ENCODE measurements around the gene UGT1A9. TPM values are rescaled to one million over a fixed set of nuclear protein-coding genes. Genes with fewer than 3 reads are reported as not detected.

The UGT1A9 gene
- total and polyA plus RNA-seq, 12 donors, result not detected

DNA sequence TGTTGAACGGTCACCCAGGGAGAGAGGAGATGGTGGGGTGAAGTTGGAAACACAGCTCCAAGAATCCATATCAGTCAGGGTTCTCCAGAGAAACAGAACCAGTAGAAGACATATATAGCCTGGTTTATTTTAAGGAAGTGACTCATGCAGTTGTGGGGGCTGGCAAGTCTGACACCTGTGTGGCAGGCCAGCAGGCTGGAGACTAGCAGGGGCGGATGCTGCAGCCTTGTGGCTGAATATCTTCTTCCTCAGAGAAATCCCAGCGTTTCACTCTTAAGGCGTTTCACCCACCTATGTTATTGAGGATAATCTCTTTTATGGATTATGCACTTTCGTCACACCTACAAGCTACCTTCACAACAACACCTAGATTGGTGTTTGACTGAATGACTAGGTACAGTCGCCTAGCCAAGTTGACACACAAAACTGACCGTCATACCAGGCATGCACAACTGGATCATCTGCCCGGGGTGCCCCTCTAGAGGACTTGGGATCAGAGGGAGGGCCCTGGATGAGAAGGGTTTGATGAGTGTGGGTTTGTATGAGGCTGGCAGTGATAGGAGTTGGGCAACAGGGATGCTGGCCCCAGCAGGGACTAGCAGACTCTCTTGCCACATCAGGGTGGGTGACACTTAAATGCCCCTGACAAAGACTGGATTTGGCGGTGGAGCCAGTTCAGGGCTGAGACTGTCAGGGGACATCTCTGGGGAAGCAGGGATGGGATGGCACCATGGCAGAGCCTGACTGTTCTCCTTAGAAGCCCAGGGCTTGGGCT lies 129.8 kb downstream of the UGT1A9 start:
- 75 to 78% methylated on average over 9 of the region's 9 CpGs for WGBS, 2 donors
- H3K27ac ChIP-seq, result no peak overlapping the region
- TF ChIP-seq, protein P1, sequence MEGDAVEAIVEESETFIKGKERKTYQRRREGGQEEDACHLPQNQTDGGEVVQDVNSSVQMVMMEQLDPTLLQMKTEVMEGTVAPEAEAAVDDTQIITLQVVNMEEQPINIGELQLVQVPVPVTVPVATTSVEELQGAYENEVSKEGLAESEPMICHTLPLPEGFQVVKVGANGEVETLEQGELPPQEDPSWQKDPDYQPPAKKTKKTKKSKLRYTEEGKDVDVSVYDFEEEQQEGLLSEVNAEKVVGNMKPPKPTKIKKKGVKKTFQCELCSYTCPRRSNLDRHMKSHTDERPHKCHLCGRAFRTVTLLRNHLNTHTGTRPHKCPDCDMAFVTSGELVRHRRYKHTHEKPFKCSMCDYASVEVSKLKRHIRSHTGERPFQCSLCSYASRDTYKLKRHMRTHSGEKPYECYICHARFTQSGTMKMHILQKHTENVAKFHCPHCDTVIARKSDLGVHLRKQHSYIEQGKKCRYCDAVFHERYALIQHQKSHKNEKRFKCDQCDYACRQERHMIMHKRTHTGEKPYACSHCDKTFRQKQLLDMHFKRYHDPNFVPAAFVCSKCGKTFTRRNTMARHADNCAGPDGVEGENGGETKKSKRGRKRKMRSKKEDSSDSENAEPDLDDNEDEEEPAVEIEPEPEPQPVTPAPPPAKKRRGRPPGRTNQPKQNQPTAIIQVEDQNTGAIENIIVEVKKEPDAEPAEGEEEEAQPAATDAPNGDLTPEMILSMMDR (IDR thresholded peaks at IDR 0.05), result no peak
- intact Hi-C loops (cut with DNase I), result no loop called here
- no peak for DNase-seq
- H3K4me3 ChIP-seq, result no peak overlapping the region
- peaks cover 0 to 5% (median 0%) of the 10 kb centered on the region in 11 donors for H3K9me3 ChIP-seq
- H3K4me1 ChIP-seq, result no peaks in the 10 kb centered on the region
- H3K27me3 ChIP-seq, result peaks cover 0 to 5% (median 3%) of the 10 kb centered on the region in 7 donors
- H3K36me3 ChIP-seq, result no peaks in the 10 kb centered on the region
- peak in 1 of 8 donors; percentile 37 for ATAC-seq

- DNase-seq (no peak), ATAC-seq (no peak)
- intact Hi-C loops (cut with DNase I), result no loop called here
- 56 to 66% methylated on average over 3 of the region's 3 CpGs for WGBS, 2 donors
- H3K27ac ChIP-seq, result no peak overlapping the region
- no peaks in the 10 kb centered on the region for H3K4me1 ChIP-seq
- TF ChIP-seq, protein P1 (IDR thresholded peaks at IDR 0.05), result no peak
- no peaks in the 10 kb centered on the region for H3K36me3 ChIP-seq
- no peak overlapping the region for H3K4me3 ChIP-seq
- peaks cover 0 to 5% (median 3%) of the 10 kb centered on the region in 7 donors for H3K27me3 ChIP-seq
- H3K9me3 ChIP-seq, result peaks cover 0 to 5% (median 0%) of the 10 kb centered on the region in 11 donors
Observed at GRCh38 chr2:233802132-233802815, 130.6 kb downstream of the UGT1A9 start.

GRCh38 chr2:233803292-233803911 lies 131.7 kb downstream of the UGT1A9 start:
- H3K9me3 ChIP-seq, result peaks cover 0 to 5% (median 0%) of the 10 kb centered on the region in 11 donors
- H3K27ac ChIP-seq, result no peak overlapping the region
- no peak overlapping the region for H3K4me3 ChIP-seq
- no peaks in the 10 kb centered on the region for H3K36me3 ChIP-seq
- intact Hi-C loops (cut with DNase I), result no loop called here
- TF ChIP-seq, protein P1 (IDR thresholded peaks at IDR 0.05), result no peak
- no peaks in the 10 kb centered on the region for H3K4me1 ChIP-seq
- no peak for ATAC-seq
- peaks cover 0 to 14% (median 6%) of the 10 kb centered on the region in 7 donors for H3K27me3 ChIP-seq
- 60 to 69% methylated on average over 2 of the region's 2 CpGs for WGBS, 2 donors
- no peak for DNase-seq

DNA sequence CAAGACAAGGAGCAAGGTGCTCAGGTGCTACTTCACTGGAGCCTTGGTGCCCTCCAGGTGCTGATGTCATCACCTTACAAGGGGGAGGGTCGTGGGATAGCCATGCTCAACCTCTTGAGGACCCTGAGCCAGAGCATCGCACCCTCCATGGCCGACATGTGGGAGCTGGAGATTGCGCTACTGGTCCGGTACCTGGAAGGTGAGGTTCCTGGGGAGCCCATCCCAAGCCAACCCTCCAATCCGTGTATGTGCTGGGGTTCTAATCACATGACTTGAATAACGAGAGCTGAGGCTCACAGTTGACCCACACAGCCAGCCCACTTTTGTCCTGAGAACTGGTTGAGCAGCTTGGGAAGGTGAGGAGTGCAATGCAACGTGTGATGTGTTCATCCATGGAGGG lies 132.3 kb downstream of the UGT1A9 start:
- no peak for ATAC-seq
- DNase-seq, result no peak
- TF ChIP-seq, protein P1 (IDR thresholded peaks at IDR 0.05), result no peak
- peaks cover 0 to 20% (median 11%) of the 10 kb centered on the region in 7 donors for H3K27me3 ChIP-seq
- H3K9me3 ChIP-seq, result peaks cover 0 to 5% (median 0%) of the 10 kb centered on the region in 11 donors
- H3K36me3 ChIP-seq, result no peaks in the 10 kb centered on the region
- WGBS, 2 donors, result 66 to 71% methylated on average over 8 of the region's 8 CpGs
- H3K4me3 ChIP-seq, result no peak overlapping the region
- no peak overlapping the region for H3K27ac ChIP-seq
- H3K4me1 ChIP-seq, result no peaks in the 10 kb centered on the region
- intact Hi-C loops (cut with DNase I), result no loop called here

Data from heart right ventricle (tissue), 16 donors.